ENCODE results near the gene PARP6.

PARP6 gene

DNA sequence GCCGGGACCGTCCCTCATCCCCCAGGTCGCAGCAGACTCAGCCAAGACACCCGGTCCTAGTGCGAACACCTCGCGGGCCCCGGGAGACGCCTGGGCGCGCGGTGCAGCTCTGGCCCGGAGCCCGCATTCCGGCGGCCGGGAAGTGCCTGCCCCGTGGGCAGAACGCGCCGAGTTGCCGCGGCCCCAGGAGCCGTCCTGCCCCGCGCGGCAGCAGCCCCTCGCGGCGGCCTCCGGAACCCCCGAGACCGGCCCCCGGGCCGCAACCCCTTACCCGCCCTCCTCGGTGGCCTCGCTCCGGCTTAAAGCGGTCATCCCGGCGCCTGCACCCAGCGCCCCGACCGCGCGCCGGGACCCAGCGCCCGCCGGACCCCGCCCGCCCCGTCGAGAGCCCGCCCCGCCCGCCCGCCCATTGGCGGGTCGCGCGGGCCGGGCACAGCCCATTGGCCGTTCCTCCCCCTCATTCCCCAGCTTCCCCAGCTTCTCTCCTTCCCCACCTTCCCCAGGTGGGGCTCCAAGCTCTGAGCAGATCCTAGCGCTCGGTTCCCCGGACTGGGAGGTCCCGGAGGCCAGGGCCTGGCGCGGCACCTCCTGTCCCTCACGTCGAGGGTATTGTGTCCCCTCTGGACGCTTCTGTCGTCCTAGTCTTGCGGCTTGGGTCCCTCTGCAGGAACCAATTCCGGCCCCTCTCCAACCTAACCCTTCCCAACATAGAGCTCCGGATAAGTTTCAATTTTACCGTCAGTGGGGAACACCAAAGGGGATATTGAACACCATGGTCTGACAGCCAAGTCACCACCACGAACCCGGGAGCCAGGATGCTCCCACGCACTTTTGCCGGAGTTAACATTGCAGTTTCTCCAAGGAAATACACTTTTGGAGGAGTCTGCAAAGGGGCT, 74.6 kb downstream of the PARP6 start, which contains the start of gene GRAMD2A:
Gene GRAMD2A, minus strand, starts transcription at position 328 of the 896 bp plus-strand sequence.
- Histone ChIP-seq H3K9me3 (ENCODE audit: severe bottlenecking) (no peaks in the 10 kb centered on the region), H3K27ac (no peak within 1 kb of the TSS), H3K27me3 (ENCODE audit: insufficient read depth, low read depth, severe bottlenecking) (no peaks in the 10 kb centered on the region), H3K36me3 (peaks cover 50% of the 10 kb centered on the region), H3K4me3 (ENCODE audit: low read depth, low read length) (no peak within 1 kb of the TSS)
- TF ChIP-seq, protein P1, sequence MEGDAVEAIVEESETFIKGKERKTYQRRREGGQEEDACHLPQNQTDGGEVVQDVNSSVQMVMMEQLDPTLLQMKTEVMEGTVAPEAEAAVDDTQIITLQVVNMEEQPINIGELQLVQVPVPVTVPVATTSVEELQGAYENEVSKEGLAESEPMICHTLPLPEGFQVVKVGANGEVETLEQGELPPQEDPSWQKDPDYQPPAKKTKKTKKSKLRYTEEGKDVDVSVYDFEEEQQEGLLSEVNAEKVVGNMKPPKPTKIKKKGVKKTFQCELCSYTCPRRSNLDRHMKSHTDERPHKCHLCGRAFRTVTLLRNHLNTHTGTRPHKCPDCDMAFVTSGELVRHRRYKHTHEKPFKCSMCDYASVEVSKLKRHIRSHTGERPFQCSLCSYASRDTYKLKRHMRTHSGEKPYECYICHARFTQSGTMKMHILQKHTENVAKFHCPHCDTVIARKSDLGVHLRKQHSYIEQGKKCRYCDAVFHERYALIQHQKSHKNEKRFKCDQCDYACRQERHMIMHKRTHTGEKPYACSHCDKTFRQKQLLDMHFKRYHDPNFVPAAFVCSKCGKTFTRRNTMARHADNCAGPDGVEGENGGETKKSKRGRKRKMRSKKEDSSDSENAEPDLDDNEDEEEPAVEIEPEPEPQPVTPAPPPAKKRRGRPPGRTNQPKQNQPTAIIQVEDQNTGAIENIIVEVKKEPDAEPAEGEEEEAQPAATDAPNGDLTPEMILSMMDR (IDR thresholded peaks at IDR 0.05; ENCODE audit: low read depth, low read length): no peak
- DNase-seq: peak; percentile 47

DNA sequence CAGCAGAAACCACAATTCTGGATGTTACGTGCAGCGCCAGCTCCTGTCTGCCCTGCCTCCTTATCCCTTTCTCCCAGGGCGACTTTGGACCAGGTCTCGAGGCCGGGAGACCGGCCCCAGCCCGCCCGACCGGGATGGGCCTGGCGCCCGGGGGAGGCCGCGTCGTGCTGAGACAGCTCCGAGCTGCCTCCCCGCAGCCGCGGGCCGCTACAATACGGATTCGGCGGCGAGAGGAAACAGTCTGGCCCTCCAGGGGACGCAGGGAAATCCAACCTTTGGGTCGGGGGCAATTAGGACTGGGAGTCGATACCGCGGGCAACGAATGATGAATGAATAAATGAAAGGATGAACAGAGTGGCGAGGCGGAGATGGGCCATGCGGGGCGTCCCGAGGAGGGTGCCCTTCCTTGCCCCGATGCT, 75.3 kb downstream of the PARP6 start:
- peak; percentile 23 for DNase-seq
- H3K27me3 ChIP-seq (ENCODE audit: insufficient read depth, low read depth, severe bottlenecking): no peaks in the 10 kb centered on the region
- H3K27ac ChIP-seq: no peak overlapping the region
- no peak overlapping the region for H3K4me3 ChIP-seq (ENCODE audit: low read depth, low read length)
- H3K9me3 ChIP-seq (ENCODE audit: severe bottlenecking): no peaks in the 10 kb centered on the region
- TF ChIP-seq, protein P1 (IDR thresholded peaks at IDR 0.05; ENCODE audit: low read depth, low read length): no peak
- peaks cover 43% of the 10 kb centered on the region for H3K36me3 ChIP-seq

- H3K9me3 ChIP-seq (ENCODE audit: severe bottlenecking): no peaks in the 10 kb centered on the region
- DNase-seq: peak; percentile 24
- no peak overlapping the region for H3K4me3 ChIP-seq (ENCODE audit: low read depth, low read length)
- TF ChIP-seq, protein P1 (IDR thresholded peaks at IDR 0.05; ENCODE audit: low read depth, low read length): no peak
- H3K27ac ChIP-seq: no peak overlapping the region
- no peaks in the 10 kb centered on the region for H3K27me3 ChIP-seq (ENCODE audit: insufficient read depth, low read depth, severe bottlenecking)
- H3K36me3 ChIP-seq: peaks cover 38% of the 10 kb centered on the region
Observed at GRCh38 chr15:72196409-72197040, 75.8 kb downstream of the PARP6 start.

GRCh38 chr15:72195101-72195511, 77.2 kb downstream of the PARP6 start:
- H3K27me3 ChIP-seq (ENCODE audit: insufficient read depth, low read depth, severe bottlenecking): no peaks in the 10 kb centered on the region
- DNase-seq: peak; percentile 33
- H3K36me3 ChIP-seq: peaks cover 24% of the 10 kb centered on the region
- no peak overlapping the region for H3K27ac ChIP-seq
- H3K9me3 ChIP-seq (ENCODE audit: severe bottlenecking): no peaks in the 10 kb centered on the region
- TF ChIP-seq, protein P1 (IDR thresholded peaks at IDR 0.05; ENCODE audit: low read depth, low read length): no peak
- no peak overlapping the region for H3K4me3 ChIP-seq (ENCODE audit: low read depth, low read length)

- no peak overlapping the region for H3K27ac ChIP-seq
- H3K36me3 ChIP-seq: peaks cover 12% of the 10 kb centered on the region
- no peak overlapping the region for H3K4me3 ChIP-seq (ENCODE audit: low read depth, low read length)
- TF ChIP-seq, protein P1 (IDR thresholded peaks at IDR 0.05; ENCODE audit: low read depth, low read length): no peak
- H3K9me3 ChIP-seq (ENCODE audit: severe bottlenecking): no peaks in the 10 kb centered on the region
- DNase-seq: peak; percentile 57
- H3K27me3 ChIP-seq (ENCODE audit: insufficient read depth, low read depth, severe bottlenecking): no peaks in the 10 kb centered on the region
Observed at GRCh38 chr15:72193836-72194396, 78.4 kb downstream of the PARP6 start.
